HG03457 (cell line): ENCODE results near the gene CCNY.
A peak's percentile ranks its signal among the peaks of the same experiment; 100 is the strongest.

ENCODE experiments used
- ATAC-seq: cut with Tn5 transposase; IDR thresholded peaks from one replicate; pipeline ENCODE4 v1.9.1; 2021; ENCODE audit warnings: moderate number of reproducible peaks; ENCODE audit not compliant: unreplicated experiment

Gene CCNY

DNA sequence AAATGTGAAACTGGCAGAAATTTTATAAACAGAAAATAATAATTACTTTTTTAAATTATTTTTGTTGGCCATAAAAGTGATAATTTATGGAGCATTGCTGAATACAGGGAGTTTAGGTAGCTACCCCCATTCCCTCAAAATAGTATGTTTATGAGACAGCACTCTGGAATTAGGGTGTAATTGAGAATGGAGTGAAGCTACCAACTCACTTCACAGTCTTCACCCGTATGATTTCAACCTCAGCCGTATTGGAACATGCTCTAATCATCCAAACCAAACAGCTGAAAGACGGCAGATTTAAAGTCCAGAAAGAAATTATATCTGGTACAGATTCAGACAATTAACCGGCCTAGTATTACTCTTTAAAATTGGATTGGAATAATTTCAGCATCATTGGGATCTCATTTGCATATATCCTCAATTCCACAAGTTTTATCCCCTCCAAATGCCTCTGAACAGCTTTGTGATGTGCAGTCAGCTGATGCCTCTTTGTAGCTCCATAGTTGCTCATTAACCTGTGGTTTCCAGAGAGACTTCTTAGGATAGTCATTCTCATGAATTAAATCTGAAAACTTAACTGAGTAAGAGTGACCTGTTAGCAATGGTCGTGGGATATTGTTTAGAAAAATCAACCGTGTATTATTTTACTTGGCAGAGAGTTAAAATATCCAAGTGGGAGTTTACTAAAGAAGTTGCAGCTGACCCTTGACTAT, 209.7 kb downstream of the CCNY start:
- ATAC-seq, result peak; percentile 70

DNA sequence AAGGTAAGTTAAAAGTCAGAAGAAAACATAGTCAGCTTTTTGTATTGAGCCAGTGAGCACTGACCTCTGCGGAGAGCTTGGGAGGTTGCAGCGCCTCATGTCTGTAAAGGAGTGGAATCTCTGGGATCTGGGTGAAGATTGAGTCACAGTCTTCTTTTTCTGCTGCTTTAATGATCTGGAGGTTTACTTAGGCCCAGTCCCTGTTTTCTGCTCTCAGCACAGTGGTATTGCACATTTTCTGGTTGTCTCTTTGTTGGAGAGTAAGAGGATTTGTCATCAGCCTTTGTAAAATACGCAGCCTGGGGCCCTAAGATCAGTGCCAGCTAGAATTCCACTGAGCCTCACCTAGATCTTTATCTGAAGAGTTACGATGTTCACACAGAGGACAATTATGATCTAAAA, 210.5 kb downstream of the CCNY start:
- no peak for ATAC-seq

DNA sequence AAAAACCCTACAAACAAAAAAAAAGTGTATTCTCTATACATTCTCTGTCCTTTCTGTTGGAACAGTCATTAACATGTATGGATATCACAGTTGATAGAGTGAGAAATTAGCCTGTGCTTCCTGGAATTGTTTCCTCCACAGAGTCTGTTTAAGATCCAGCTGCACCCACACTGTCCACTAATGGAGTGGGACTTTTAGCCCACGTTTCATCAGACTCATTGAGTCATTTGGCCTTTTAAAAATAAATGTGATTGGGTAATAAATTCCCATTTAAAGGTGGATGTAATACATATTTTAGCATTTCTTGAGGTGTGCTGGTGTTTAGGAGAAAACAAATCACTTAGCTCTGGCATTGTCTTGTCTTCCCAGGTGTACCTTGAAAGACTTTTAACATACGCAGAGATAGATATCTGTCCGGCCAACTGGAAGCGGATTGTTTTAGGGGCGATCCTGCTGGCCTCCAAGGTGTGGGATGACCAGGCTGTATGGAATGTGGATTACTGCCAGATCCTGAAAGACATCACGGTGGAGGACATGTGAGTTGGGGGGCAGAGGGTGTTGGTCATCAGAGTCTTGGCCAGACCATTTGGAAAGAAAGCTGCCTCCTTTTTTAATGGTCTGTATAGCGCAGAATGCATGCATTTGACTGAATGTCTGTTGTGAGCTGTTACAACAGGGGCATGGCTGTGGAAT, 216.5 kb downstream of the CCNY start:
- ATAC-seq, result no peak

DNA sequence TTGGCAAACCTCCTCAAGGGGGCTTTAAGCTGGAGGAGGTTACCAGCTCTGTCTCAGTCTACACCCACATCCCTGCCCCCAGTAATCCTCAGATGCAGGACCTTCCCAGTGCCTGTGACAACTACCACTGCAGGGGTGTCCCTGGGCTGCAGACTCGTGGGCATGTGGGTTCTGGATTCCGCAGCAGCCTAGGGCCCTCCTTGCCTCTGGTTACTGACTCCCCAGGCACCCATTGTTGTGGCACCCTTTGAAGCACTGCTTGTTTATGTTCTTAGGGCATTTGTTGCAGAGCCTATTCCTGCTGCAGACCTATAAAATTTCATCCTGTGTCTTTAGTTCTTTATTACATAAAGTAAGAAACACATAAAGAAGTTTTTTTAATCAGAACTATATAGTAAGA, 217.7 kb downstream of the CCNY start:
- no peak for ATAC-seq

DNA sequence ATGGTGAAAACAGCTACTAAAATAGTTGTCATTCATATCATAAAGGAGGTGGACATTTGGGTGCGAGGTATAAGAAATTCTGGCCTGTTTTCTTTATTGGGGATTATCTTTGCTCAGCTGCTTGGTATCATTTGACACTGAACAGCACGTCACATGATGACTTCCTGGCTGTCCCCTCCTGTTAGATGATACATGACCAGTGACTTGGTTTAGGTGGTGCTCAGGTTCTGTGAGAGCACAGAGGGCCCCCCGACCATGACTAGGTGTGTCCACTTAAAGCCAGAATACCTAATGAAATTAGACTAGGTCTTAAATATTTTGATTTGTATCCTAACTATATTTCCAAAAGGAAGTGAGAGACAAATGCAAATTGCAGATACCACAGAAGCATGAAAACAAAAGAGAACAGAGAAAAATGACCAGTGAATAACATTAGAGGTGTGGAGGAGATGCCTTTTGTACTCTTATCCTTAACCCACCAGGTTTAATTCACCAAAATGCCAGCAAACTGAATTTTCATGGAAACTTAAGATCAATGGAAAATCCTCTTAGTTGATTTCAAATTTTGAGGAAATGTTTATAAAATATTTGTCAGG, 218.2 kb downstream of the CCNY start:
- ATAC-seq, result peak; percentile 57

DNA sequence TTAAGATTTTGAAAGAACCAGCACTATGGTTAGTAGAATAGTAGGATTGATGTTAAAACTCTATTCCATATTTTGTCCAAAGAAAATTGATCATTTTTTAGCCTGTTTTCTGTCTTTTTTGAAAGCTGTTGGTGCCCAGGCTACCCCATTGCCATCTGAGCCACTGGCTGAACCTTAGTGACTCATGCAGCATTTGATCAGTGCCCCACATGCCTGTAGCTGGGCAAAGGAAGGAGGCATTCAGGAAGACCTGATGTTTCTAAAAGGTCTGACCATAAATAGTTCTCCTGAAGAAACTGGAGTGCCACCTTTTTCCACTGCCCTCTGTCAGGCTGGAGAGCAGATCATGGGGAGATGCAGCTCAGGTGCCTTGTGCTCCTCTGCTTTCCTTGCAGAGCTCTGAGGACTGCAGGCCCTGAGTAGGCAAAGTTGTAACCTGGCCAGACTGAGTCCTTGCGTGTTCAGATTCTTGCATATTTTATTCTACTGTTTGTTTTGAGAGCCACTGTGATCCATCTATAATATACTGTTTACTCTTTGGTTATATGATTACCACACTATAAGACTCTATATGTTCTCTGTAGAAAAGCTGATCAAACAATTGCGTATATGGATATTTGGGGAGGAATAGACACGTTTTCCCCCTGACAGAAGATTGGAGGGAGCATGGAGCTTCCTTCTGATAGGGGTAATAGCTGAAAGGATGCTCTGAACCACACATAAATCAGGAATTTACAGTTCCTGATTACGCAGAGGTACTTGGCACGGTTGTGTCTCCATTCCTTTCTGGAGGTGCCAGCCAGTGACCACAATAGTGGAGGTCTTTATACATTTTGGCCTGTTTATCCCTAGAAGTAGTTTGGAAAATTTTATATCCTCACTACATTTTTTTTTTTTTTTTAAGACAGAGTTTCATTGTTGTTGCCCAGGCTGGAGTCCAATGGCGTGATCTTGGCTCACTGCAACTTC, 219.9 kb downstream of the CCNY start:
- no peak for ATAC-seq

DNA sequence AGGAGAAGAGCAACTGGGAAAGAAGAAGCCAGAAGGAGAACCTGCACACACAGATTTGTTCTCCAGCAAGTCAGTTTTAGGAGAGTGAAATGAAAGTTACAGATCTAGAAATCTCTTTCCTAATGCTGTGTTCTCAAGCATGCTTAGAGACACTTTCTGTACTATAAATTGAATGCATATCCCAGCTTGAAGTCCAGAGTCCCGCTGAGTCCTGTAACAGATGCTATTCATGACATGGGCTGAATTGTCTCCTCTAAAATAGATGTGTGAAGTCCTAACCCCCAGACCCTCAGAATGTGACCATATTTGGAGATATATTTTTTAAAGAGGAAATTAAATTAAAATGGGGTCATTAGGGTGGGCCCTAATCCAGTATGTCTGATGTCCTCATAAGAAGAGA, 222.0 kb downstream of the CCNY start:
- ATAC-seq, result no peak

DNA sequence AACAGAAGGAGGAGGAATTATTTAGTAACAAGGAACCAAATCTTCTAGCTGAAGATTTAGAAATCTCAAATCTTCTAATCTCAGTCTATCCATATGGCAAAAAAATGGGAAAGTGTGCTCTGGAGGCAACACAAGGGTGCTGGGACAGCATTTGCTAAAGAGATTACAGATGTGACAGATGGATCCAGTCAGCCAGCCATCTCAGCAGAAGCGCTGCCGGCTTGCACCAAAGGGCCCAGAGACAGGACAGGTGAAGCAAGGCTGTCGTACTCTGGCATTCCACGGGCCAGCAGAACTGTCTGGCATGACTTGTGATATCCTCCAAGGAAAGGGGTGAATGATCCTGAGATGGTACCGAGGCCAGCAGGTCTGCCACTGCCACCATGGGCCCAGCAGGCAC, 223.1 kb downstream of the CCNY start:
- ATAC-seq, result no peak

DNA sequence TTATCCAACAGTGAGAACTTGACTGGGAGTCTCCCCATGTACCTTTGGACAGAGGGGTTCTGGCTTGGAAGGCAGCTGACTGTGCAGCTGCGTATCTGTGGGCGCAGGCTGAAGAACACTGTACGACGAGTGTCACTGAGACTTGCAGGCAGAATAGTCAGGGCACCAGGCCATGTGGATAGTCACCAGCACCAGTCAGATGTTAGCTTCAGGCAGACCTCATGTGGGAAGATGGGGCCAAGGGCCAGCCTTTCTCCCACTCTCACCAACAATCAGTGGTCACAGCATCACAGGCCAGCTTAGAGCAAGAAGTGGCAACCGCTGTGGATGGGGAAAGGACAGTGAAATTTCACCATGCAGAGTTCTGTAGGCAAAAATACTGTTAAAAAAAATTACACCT, 225.4 kb downstream of the CCNY start:
- ATAC-seq, result no peak

DNA sequence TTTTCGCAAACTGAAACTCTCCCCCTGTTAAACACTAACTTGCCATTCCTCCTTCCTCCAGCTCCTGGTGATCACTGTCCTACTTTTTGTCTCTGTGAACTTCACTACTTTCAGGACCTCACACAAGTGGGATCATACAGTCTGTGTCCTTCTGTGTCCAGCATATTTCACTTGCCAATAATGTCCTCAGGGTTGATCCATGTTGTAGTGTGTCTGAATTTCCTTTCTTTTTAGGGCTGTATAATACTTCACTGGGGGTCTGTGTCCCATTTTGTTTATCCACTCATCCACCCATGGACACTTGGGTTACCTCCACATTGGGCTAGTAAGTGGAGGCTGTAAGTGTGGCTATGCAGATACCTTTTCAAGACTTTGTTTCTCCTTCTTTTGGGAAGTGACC, 226.1 kb downstream of the CCNY start:
- ATAC-seq, result no peak

DNA sequence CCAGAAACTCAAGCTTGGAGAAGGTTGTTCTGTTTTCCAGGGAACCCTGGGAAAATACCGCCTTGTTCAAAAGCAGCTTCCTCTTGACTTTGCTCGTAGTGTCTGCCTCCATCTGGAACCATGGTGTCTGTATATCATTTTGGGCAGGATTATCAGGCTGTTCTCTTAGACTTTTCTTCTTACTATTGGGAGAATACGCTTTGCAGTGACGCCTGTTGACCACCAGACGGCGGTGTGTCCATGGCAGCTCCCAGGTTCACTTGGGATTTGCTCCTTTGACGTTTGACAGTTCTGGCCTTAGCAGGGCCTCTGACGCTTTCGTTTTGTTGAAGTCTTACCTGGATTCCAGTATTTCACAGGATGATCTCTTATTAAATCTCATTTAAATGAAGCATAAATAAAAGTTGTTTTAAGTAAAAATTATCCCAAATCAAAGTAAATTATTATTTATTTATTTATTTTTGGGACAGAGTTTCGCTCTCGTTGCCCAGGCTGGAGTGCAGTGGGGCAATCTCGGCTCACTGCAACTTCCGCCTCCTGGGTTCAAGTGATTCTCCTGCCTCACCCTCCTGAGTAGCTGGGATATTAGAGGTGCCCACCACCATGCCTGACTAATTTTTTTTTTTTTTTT, 227.1 kb downstream of the CCNY start:
- ATAC-seq, result no peak

DNA sequence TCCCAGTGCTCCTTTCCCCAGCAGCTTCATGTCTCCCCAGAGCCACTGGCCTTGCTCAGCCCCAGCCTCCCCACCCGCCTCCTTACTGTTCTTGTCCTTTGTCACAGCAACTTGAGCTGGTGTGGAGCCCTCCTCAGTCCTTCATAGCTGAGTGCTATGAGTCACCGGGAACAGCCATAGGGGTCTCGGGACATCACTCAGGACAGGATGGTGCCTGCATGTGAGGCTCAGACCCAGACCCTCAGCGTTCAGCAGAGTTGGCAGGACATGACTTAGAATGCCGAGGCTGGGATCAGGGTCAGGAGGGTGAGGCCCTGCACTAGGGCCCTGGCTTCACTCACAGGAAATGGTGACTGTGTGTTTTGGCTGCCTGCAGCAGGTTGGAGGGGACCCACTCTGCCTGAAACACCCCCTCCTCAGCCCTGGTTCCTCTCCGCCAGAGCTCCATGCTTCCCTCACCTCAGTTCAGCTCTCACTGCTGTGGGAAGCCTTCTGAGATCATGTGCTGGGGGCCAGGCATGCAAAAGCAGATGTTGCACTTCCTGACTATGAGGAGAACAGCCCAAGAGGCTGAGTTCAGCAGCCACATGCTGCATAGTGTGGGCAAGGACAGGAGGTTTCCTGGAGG, 228.1 kb downstream of the CCNY start:
- no peak for ATAC-seq

DNA sequence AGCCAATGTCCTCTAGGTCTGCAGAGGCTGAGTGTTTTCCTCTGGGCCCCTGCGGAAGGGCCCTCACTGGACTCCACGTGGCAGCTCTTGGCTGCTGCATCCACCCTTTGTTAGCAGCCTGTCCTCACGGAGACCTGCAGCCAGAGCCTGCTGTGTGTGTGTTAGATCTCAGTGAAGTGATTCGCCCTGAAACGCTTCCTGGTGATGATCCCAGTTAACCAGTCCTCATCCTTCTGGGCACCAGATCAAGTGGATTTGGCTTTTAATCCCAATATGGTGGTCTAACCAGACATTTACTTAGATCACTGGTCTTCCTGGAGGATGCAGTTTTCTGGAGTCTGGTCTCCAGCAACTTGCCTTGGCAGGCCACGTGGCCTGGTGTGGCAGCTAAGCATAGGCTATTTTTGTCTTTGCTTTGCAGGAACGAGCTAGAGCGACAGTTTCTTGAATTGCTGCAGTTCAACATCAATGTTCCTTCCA, 229.3 kb downstream of the CCNY start:
- no peak for ATAC-seq

DNA sequence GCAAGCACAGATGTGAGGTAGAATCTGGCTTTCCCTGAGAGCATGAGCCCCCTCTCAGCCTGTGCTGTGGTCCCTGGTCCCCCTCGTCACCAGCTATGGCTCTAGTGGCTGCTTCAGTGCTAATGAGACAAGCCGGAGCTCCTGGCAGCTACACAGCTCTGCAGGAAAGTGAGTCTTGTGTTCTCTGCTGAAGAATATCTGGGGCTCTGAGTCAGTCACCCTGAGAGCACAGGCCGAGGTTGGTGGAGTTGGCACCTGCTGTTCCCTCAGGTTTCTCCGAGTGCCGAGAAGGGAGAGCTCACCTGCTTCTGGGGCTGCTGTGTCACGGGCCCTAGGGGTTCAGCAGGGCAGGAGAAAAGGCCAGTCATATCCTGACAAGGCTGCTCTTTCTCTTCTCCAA, 231.6 kb downstream of the CCNY start:
- no peak for ATAC-seq

DNA sequence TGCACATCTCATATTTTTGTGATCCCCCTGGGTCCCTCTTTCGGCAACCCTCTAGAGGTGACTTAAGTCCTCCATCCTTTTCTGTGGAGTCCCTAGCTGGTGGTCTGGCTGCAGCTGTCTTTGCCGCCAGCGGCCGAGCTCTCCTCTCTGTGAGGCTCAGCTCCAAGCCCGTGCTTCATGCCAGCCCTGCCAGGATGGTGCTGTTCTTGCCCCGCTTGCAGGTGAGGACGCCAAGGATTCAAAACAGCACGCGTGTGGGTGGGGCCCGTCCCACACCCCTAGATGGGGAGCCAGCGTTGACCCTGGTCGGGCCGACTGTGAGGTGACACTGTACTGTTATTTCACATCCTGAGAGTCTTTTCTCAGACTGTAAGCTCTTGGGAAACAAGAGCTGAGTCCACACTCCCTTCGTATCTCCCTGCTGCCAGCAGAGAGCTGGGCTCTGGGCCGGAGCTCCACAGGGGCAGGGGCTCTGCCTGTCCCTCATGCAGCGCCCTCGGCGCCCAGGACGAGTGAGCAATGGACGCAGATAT, 232.2 kb downstream of the CCNY start:
- no peak for ATAC-seq

DNA sequence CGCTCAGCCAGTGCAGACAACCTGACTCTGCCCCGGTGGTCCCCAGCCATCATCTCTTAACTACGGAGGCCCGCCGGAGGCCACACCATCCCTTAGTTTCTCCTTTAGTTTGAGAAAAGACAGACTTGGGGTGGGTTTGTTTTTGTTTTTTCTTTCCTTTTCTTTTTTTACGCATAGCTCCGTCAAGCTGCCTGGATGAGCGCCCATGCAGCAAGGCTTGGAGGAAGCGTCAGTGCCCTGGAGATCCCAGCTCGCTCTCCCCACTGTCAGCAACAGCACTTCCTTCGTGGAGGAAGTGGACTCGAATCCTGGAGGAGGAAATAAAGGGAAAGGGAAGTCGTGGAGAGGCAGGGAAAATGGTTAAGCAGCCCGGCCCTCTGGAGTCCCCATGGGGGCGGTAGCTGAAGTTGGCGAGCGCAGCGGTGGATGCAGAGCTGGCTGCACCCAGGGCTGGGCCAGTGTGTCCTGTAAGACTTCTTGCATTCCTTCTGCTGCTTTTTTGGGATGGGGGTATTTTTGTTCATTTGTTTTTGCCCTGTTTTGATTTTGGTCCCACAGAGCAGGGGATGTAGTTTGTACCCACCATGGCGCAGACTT, 232.9 kb downstream of the CCNY start:
- ATAC-seq, result no peak

DNA sequence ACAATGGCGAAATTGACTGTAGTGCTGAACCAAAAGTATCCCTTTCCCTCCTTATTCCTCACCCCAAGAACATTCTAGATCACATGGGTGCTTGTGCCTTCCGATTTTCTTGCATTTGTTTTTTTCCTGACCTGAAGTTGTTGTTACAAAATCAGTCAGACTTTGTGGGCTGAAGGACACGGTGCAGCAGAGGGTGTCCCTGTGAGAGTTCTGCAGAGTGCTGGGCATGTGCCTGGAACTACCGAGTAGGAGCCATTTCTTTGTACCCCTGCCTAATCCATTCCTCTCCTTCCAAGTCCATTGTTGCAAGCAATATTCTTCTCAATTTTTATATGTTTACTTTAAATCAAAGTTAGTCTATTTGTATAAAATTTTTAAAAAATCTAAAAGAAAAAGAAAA, 233.5 kb downstream of the CCNY start:
- ATAC-seq, result no peak

DNA sequence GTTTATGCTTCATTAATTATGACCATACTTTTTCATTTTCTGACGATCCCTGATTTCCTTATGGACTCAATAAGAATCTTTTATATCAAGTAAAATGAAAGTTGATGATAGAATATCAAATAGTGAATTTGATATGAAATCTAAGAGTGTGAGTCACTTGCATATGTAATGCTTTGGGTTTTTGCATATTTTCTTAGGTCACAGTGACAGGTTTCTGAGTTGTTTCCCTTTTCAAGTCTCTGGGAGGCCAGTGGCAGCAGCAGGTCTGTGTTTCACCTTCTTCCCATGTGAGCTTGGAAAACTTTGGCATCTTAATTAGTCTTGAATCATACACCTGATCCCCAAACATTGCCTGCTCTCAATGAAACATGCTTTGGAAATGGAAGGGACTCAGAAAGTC, 234.1 kb downstream of the CCNY start:
- ATAC-seq, result no peak

DNA sequence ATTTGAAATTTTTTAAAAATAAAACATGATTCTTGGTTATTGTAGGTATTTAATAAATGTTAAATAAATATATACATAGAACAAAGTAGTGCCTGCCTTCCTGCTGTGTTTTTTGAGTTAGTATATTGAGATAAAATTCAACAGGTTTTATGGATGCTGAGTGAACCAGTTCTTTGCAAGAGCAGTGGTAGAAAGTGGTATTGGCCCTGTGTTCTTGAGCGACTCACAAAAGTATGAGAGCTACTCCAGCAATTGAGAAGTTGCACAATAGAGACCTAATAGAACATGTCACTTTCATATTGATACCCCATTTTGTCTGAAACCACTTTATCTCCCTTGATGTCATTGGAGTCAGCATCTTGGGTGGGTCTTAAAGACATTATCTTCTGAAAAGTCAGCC, 236.3 kb downstream of the CCNY start:
- no peak for ATAC-seq

DNA sequence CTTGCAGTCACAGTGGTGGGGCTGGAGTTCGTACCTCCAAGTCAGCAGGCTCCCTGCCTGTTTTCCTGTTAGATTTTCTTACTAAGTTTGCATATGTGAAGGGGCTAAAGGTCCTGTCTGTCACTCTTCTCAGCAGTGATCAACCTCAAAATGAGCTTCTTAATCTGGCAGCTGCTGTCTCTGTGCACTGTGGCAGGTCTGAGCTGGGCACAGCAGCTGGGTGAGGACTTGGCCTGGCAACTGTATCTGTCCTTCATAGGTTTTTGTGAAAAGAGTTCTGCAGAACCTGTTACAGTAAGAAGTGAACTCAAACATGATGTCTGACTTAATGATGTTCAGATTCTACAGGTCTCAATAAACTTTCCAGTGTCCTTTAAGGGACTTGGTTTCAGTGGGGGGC, 237.5 kb downstream of the CCNY start:
- no peak for ATAC-seq
